ENCODE data around the gene TAS1R1.

Gene TAS1R1

GRCh38 chr1:6588128-6588892 lies 33.2 kb downstream of the TAS1R1 start:
- no peaks in the 10 kb centered on the region for H3K79me2 ChIP-seq
- no peak overlapping the region for H3K4me3 ChIP-seq (ENCODE audit: low read depth, low read length)
- no peaks in the 10 kb centered on the region for H3K27me3 ChIP-seq (ENCODE audit: control insufficient read depth, insufficient read depth, low read length)
- no peak for TF ChIP-seq CTCF (IDR thresholded peaks at IDR 0.05)
- H3K36me3 ChIP-seq (ENCODE audit: control insufficient read depth, insufficient read depth, low read length) = no peaks in the 10 kb centered on the region
- H3K27ac ChIP-seq = no peak overlapping the region
- no peak overlapping the region for H3K4me2 ChIP-seq (ENCODE audit: low read length)
- H2AFZ ChIP-seq = no peak overlapping the region
- no peaks in the 10 kb centered on the region for H3K9me3 ChIP-seq (ENCODE audit: control insufficient read depth, low read length)
- peaks cover 2% of the 10 kb centered on the region for H3K4me1 ChIP-seq
- no peak overlapping the region for H3K9ac ChIP-seq

DNA sequence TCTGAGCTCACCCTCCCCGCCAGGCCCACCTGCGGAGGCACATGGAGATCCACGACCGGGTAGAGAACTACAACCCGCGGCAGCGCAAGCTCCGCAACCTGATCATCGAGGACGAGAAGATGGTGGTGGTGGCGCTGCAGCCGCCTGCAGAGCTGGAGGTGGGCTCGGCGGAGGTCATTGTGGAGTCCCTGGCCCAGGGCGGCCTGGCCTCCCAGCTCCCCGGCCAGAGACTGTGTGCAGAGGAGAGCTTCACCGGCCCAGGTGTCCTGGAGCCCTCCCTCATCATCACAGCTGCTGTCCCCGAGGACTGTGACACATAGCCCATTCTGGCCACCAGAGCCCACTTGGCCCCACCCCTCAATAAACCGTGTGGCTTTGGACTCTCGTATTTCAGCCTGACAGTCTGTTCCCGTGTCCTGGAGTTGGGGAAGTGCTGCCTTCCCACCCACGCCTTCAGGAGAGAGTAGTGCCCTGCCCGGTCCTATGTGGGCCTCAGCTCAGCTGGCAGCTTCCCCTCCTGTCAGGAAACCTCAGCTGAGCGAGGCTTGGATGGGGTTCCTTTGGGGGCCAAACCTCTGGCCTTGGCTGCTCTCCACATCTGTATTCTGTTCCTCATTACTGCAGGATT lies 33.9 kb downstream of the TAS1R1 start:
- no peak for TF ChIP-seq CTCF (IDR thresholded peaks at IDR 0.05)
- Histone ChIP-seq H3K4me1 (peaks cover 2% of the 10 kb centered on the region), H3K9me3 (ENCODE audit: control insufficient read depth, low read length) (no peaks in the 10 kb centered on the region), H3K36me3 (ENCODE audit: control insufficient read depth, insufficient read depth, low read length) (no peaks in the 10 kb centered on the region), H3K4me3 (ENCODE audit: low read depth, low read length) (no peak overlapping the region), H2AFZ (no peak overlapping the region), H3K27ac (no peak overlapping the region), H3K79me2 (no peaks in the 10 kb centered on the region), H3K9ac (no peak overlapping the region), H3K27me3 (ENCODE audit: control insufficient read depth, insufficient read depth, low read length) (no peaks in the 10 kb centered on the region), H3K4me2 (ENCODE audit: low read length) (no peak overlapping the region)

DNA sequence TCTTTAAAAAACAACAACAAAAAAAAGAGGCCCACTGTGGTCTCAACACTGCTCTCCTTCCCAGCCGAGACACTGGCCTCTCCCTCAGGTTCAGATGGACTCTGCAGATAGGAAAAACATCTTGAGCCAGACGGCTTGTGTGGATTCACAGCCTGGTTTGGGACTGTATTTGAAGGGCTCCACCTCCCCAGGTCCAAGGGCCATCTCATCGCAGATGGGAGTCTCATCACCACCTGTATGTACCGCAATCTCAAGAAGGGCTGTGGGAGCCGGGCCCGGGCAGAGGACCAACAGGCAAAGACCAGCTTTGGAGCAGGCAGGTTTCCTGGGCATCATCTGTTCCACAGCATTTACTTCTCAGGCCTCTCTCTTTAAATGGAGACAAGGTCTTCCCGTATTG lies 34.9 kb downstream of the TAS1R1 start:
- no peaks in the 10 kb centered on the region for H3K36me3 ChIP-seq (ENCODE audit: control insufficient read depth, insufficient read depth, low read length)

GRCh38 chr1:6591222-6591621 lies 36.1 kb downstream of the TAS1R1 start:
- Histone ChIP-seq H3K27ac (no peak overlapping the region), H3K4me2 (ENCODE audit: low read length) (no peak overlapping the region), H3K4me3 (ENCODE audit: low read depth, low read length) (no peak overlapping the region), H3K27me3 (ENCODE audit: control insufficient read depth, insufficient read depth, low read length) (no peaks in the 10 kb centered on the region), H3K9me3 (ENCODE audit: control insufficient read depth, low read length) (no peaks in the 10 kb centered on the region), H3K4me1 (no peaks in the 10 kb centered on the region), H3K36me3 (ENCODE audit: control insufficient read depth, insufficient read depth, low read length) (no peaks in the 10 kb centered on the region), H3K9ac (no peak overlapping the region), H3K79me2 (peaks cover 2% of the 10 kb centered on the region), H2AFZ (no peak overlapping the region)
- TF ChIP-seq CTCF (IDR thresholded peaks at IDR 0.05) = no peak

More for the DNA sequence above, 34.9 kb downstream of the TAS1R1 start:
- Histone ChIP-seq H3K4me2 (ENCODE audit: low read length) (no peak overlapping the region), H3K9me3 (ENCODE audit: control insufficient read depth, low read length) (no peaks in the 10 kb centered on the region), H2AFZ (no peak overlapping the region), H3K4me1 (no peaks in the 10 kb centered on the region), H3K27me3 (ENCODE audit: control insufficient read depth, insufficient read depth, low read length) (no peaks in the 10 kb centered on the region), H3K79me2 (no peaks in the 10 kb centered on the region), H3K4me3 (ENCODE audit: low read depth, low read length) (no peak overlapping the region), H3K27ac (no peak overlapping the region), H3K9ac (no peak overlapping the region)
- TF ChIP-seq CTCF (IDR thresholded peaks at IDR 0.05) = no peak

All from parathyroid adenoma (tissue), 2 donors.